ENCODE data around the gene TMEM135. TPM values are rescaled to one million over a fixed set of nuclear protein-coding genes. Genes with fewer than 3 reads are reported as not detected.
A peak's percentile ranks its signal among the peaks of the same experiment; 100 is the strongest.

The TMEM135 gene
- total and polyA plus RNA-seq, 2 donors from 2014 or later, result 12.0 to 24.6 TPM

DNA sequence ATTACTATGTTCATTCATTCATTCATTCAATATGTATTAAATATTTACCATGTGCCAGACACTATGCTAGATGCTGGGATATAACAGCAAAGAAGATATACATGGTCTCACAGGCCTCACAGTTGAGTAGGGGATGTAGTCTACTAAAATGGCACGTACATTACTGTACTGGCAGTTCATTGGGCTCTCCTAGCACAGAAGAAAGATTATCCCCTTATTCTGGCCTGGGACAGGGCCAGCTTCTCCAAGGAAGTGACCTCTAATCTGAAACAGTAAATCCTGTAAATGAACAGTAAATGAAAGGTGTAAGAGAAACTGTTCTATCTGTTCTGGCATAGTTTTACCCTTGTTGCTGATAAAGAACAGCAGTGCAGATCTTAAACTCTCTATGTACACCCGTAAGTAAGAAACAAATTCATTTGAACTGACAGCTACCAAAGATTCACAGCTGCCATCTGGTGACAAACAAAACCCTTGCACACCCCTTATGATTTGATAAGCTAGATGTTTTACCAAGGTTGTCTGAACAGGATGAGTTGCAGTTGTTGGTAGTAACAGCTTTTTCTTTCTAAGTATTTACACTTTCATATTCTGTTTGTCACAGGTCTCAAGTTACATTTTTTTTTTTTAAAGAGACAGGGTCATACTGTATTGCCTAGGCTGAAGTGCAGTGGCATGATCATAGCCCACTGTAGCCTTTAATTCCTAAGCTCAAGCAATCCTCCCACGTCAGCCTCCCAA is 263.1 kb downstream of the TMEM135 start:
- Histone ChIP-seq H3K4me1 (ENCODE audit: control insufficient read depth in 2 of 3, insufficient read depth in 2 of 3, low read depth in 1 of 3, low read length in 3 of 3) (peaks cover 0 to 7% (median 4%) of the 10 kb centered on the region in 3 donors), H3K27ac (ENCODE audit: low read depth in 2 of 2, low read length in 2 of 2) (no peak overlapping the region), H3K27me3 (ENCODE audit: control insufficient read depth, insufficient read depth, low read length) (no peaks in the 10 kb centered on the region), H3K36me3 (ENCODE audit: control insufficient read depth in 2 of 3, insufficient read depth in 3 of 3, low read length in 3 of 3) (no peaks in the 10 kb centered on the region), H3K9ac (ENCODE audit: low read length in 3 of 3) (no peak overlapping the region), H3K9me3 (ENCODE audit: control insufficient read depth in 2 of 3, insufficient read depth in 1 of 3, low read length in 3 of 3) (no peaks in the 10 kb centered on the region), H3K4me3 (ENCODE audit: low read length in 3 of 3) (no peak overlapping the region)
- intact Hi-C loops (cut with DNase I), result no loop called here
- no peak for FAIRE-seq
- TF ChIP-seq, protein P1, sequence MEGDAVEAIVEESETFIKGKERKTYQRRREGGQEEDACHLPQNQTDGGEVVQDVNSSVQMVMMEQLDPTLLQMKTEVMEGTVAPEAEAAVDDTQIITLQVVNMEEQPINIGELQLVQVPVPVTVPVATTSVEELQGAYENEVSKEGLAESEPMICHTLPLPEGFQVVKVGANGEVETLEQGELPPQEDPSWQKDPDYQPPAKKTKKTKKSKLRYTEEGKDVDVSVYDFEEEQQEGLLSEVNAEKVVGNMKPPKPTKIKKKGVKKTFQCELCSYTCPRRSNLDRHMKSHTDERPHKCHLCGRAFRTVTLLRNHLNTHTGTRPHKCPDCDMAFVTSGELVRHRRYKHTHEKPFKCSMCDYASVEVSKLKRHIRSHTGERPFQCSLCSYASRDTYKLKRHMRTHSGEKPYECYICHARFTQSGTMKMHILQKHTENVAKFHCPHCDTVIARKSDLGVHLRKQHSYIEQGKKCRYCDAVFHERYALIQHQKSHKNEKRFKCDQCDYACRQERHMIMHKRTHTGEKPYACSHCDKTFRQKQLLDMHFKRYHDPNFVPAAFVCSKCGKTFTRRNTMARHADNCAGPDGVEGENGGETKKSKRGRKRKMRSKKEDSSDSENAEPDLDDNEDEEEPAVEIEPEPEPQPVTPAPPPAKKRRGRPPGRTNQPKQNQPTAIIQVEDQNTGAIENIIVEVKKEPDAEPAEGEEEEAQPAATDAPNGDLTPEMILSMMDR (IDR thresholded peaks at IDR 0.05; ENCODE audit: borderline replicate concordance, extremely low read depth, insufficient read depth), result no peak
- no peak for DNase-seq

DNA sequence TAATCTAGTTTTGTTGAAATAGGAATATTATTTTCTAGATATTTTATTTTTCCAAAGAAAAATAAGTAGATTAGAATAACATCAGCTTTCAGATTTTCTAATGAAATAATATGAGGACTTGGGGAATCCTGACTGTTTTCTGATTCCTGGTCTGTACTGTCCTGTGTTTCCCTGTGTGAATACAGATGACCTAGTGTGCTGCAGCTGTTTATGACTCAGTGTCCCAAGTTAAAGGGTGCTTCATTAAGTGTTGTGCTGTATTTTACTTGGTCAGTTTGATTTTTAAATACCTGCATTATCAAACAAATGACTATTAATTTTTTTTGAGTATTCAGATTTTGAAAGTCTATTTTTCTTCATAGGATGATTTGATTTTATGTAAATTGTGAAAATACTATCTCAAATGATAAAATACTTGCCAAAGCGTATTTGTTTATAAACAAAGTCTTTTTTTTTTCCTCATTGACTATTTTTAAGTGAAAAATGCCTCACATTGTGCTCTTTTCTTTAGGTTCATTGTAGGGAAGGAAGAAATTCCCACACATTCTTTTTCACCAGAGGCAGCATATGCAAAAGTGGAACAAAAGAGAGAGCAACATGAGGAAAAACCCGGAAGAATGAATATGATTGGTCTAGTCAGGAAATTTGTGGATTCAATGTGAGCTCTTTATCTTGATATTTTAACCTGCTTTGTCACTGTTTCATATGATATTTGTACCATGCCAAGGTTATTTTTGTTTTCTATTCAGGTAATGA is 264.2 kb downstream of the TMEM135 start:
- no peaks in the 10 kb centered on the region for H3K27me3 ChIP-seq (ENCODE audit: control insufficient read depth, insufficient read depth, low read length)
- TF ChIP-seq, protein P1 (IDR thresholded peaks at IDR 0.05; ENCODE audit: borderline replicate concordance, extremely low read depth, insufficient read depth), result no peak
- no peak overlapping the region for H3K4me3 ChIP-seq (ENCODE audit: low read length in 3 of 3)
- H3K9ac ChIP-seq (ENCODE audit: low read length in 3 of 3), result no peak overlapping the region
- DNase-seq (no peak), FAIRE-seq (no peak)
- H3K9me3 ChIP-seq (ENCODE audit: control insufficient read depth in 2 of 3, insufficient read depth in 1 of 3, low read length in 3 of 3), result no peaks in the 10 kb centered on the region
- no peaks in the 10 kb centered on the region for H3K36me3 ChIP-seq (ENCODE audit: control insufficient read depth in 2 of 3, insufficient read depth in 3 of 3, low read length in 3 of 3)
- intact Hi-C loops (cut with DNase I), result no loop called here
- H3K27ac ChIP-seq (ENCODE audit: low read depth in 2 of 2, low read length in 2 of 2), result no peak overlapping the region
- H3K4me1 ChIP-seq (ENCODE audit: control insufficient read depth in 2 of 3, insufficient read depth in 2 of 3, low read depth in 1 of 3, low read length in 3 of 3), result peaks cover 0 to 7% (median 6%) of the 10 kb centered on the region in 3 donors

DNA sequence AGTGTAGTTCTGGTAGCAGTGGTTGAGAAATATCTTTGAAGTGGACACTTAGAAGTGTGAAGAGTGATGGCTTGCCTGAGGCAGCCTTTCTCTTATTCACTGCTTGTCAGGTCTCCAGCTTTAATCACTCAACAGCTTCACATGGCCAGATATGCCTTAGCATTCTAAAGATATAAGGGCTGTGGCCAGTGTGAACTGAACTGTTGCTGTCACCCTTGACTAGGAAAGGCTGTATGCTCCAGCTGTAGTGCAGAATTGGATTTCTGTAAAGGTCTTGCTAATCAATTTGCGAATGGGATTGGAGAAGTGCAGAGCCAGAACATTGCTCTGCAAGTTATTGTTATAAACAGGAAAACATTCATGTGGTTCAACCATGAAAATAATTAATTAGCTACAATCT is 266.7 kb downstream of the TMEM135 start:
- no peaks in the 10 kb centered on the region for H3K36me3 ChIP-seq (ENCODE audit: control insufficient read depth in 2 of 3, insufficient read depth in 3 of 3, low read length in 3 of 3)
- H3K4me3 ChIP-seq (ENCODE audit: low read length in 3 of 3), result no peak overlapping the region
- H3K4me1 ChIP-seq (ENCODE audit: control insufficient read depth in 2 of 3, insufficient read depth in 2 of 3, low read depth in 1 of 3, low read length in 3 of 3), result peaks cover 0 to 7% (median 4%) of the 10 kb centered on the region in 3 donors
- H3K27ac ChIP-seq (ENCODE audit: low read depth in 2 of 2, low read length in 2 of 2), result no peak overlapping the region
- intact Hi-C loops (cut with DNase I), result no loop called here
- no peaks in the 10 kb centered on the region for H3K27me3 ChIP-seq (ENCODE audit: control insufficient read depth, insufficient read depth, low read length)
- FAIRE-seq, result no peak
- no peaks in the 10 kb centered on the region for H3K9me3 ChIP-seq (ENCODE audit: control insufficient read depth in 2 of 3, insufficient read depth in 1 of 3, low read length in 3 of 3)
- no peak overlapping the region for H3K9ac ChIP-seq (ENCODE audit: low read length in 3 of 3)
- TF ChIP-seq, protein P1 (IDR thresholded peaks at IDR 0.05; ENCODE audit: borderline replicate concordance, extremely low read depth, insufficient read depth), result no peak
- peak in 4 of 5 donors; percentile 50 to 93 (median 72) for DNase-seq

Measured in kidney (tissue), 14 donors.